Sigmoid colon (tissue), 4 donors: Measurements from ENCODE around the gene COL6A5.

Experiments
- EP300 ChIP-seq, 4 donors: sonication (generic); formaldehyde crosslinking; IDR thresholded peaks; one replicate each; pipeline ENCODE4 v1.6.1; 2017; ENCODE audit warnings: antibody characterized with exemption in 4 of 4
- POLR2A ChIP-seq, 2 donors: fragments of 450-650 bp; IDR thresholded peaks; one replicate each; pipeline ENCODE4 v1.6.1; 2016; ENCODE audit warnings: antibody characterized with exemption in 2 of 2, mild to moderate bottlenecking in 2 of 2, moderate library complexity in 2 of 2
- TF ChIP-seq, protein P1 (sequence below), 4 experiments: fragments of 450-650 bp in 3 of 4; fragments of 200-600 bp in 1 of 4; IDR thresholded peaks; one replicate each; pipeline ENCODE4 v1.5.1; 2016 to 2019; ENCODE audit warnings: antibody characterized with exemption in 4 of 4, mild to moderate bottlenecking in 3 of 4, moderate library complexity in 2 of 4

DNA sequence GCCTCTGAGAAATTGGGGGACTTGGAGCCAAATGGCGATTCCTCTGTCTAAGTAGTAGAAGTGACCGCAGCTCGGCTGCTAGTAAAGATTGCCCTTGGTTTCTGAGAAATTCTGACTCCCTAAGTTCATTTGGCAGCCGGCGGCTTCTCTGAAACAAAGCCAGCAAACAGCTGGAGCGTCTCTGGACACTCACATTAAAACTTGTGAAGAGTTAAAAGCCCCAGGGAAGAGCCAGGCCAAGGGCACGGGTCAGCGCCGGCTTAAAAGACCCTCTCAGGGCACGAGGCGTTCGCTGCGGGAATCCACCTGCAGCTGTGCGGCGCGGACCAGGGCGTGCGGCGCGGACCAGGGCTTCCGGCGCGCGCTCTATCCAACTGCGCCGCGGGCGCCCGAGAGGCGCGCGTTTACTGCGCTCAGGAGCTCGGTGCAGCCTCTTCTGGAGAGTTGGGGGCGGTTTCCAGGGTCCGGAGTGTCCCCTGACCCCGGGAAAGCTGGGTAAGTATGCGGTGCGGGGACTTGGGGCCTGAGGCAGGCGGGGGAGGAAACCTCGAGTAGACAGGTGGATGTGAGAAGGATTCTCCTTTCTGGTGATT lies at the start of gene COL6A5:
- TF ChIP-seq, protein P1, sequence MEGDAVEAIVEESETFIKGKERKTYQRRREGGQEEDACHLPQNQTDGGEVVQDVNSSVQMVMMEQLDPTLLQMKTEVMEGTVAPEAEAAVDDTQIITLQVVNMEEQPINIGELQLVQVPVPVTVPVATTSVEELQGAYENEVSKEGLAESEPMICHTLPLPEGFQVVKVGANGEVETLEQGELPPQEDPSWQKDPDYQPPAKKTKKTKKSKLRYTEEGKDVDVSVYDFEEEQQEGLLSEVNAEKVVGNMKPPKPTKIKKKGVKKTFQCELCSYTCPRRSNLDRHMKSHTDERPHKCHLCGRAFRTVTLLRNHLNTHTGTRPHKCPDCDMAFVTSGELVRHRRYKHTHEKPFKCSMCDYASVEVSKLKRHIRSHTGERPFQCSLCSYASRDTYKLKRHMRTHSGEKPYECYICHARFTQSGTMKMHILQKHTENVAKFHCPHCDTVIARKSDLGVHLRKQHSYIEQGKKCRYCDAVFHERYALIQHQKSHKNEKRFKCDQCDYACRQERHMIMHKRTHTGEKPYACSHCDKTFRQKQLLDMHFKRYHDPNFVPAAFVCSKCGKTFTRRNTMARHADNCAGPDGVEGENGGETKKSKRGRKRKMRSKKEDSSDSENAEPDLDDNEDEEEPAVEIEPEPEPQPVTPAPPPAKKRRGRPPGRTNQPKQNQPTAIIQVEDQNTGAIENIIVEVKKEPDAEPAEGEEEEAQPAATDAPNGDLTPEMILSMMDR (IDR thresholded peaks at IDR 0.05), result no peak
- TF ChIP-seq POLR2A (IDR thresholded peaks at IDR 0.05) (no peak), EP300 (IDR thresholded peaks at IDR 0.05) (no peak)
